ENCODE results near the gene RDH5. TPM values are rescaled to one million over a fixed set of nuclear protein-coding genes. Genes with fewer than 3 reads are reported as not detected.

Gene RDH5
- polyA plus RNA-seq, 1 donor from 2014 or later, result 3.4 TPM

- Histone ChIP-seq H4K20me1 (ENCODE audit: insufficient read depth) (no peaks in the 10 kb centered on the region), H3K4me2 (ENCODE audit: low read length) (no peak overlapping the region), H3K79me2 (replicated peaks; ENCODE audit: insufficient read depth, low read length) (peaks cover 17% of the 10 kb centered on the region), H3K4me3 (ENCODE audit: low read length) (no peak overlapping the region), H3K27ac (ENCODE audit: low read length) (no peak overlapping the region), H3K27me3 (ENCODE audit: insufficient read depth, low read depth, low read length) (no peaks in the 10 kb centered on the region), H3F3A (ENCODE audit: insufficient read depth, low read length, poor library complexity, severe bottlenecking) (no peaks in the 10 kb centered on the region), H3K36me3 (ENCODE audit: insufficient read depth, low read length) (peaks cover 3% of the 10 kb centered on the region), H3K9ac (ENCODE audit: low read length) (no peak overlapping the region), H2AFZ (ENCODE audit: low read depth, low read length) (no peak overlapping the region), H3K9me2 (ENCODE audit: insufficient read depth, low read length) (no peaks in the 10 kb centered on the region), H3K9me3 (ENCODE audit: low read length) (no peaks in the 10 kb centered on the region)
- no peak for TF ChIP-seq MXI1 (conservative IDR thresholded peaks at IDR 0.05; ENCODE audit: poor library complexity, severe bottlenecking)
- peak; percentile 54 for TF ChIP-seq SMC3 (conservative IDR thresholded peaks at IDR 0.05; ENCODE audit: poor library complexity)
- TF ChIP-seq RAD21 (conservative IDR thresholded peaks at IDR 0.05), result peak; percentile 58
- TF ChIP-seq EZH2 (IDR thresholded peaks at IDR 0.05; ENCODE audit: borderline replicate concordance, insufficient read depth, low read length, poor library complexity, severe bottlenecking), result no peak
- peak; percentile 67 for TF ChIP-seq CTCF (IDR thresholded peaks at IDR 0.05; ENCODE audit: poor library complexity, severe bottlenecking)
These were observed 4.2 kb downstream of the RDH5 start for GRCh38 chr12:55724226-55724939.

GRCh38 chr12:55724940-55725309 lies 4.7 kb downstream of the RDH5 start:
- no peak overlapping the region for H3K27ac ChIP-seq (ENCODE audit: low read length)
- H3K4me2 ChIP-seq (ENCODE audit: low read length), result no peak overlapping the region
- H2AFZ ChIP-seq (ENCODE audit: low read depth, low read length), result no peak overlapping the region
- H3K9me2 ChIP-seq (ENCODE audit: insufficient read depth, low read length), result no peaks in the 10 kb centered on the region
- no peak overlapping the region for H3K4me3 ChIP-seq (ENCODE audit: low read length)
- no peaks in the 10 kb centered on the region for H3F3A ChIP-seq (ENCODE audit: insufficient read depth, low read length, poor library complexity, severe bottlenecking)
- no peaks in the 10 kb centered on the region for H3K27me3 ChIP-seq (ENCODE audit: insufficient read depth, low read depth, low read length)
- peaks cover 17% of the 10 kb centered on the region for H3K79me2 ChIP-seq (replicated peaks; ENCODE audit: insufficient read depth, low read length)
- H4K20me1 ChIP-seq (ENCODE audit: insufficient read depth), result no peaks in the 10 kb centered on the region
- no peak for TF ChIP-seq EP300 (conservative IDR thresholded peaks at IDR 0.05; ENCODE audit: poor library complexity, severe bottlenecking)
- peak; percentile 25 for TF ChIP-seq CTCF (IDR thresholded peaks at IDR 0.05; ENCODE audit: poor library complexity, severe bottlenecking)
- no peaks in the 10 kb centered on the region for H3K9me3 ChIP-seq (ENCODE audit: low read length)
- H3K36me3 ChIP-seq (ENCODE audit: insufficient read depth, low read length), result peaks cover 3% of the 10 kb centered on the region
- no peak overlapping the region for H3K9ac ChIP-seq (ENCODE audit: low read length)

GRCh38 chr12:55725556-55725955 lies 5.4 kb downstream of the RDH5 start:
- peaks cover 3% of the 10 kb centered on the region for H3K36me3 ChIP-seq (ENCODE audit: insufficient read depth, low read length)
- H3K4me2 ChIP-seq (ENCODE audit: low read length), result no peak overlapping the region
- no peak overlapping the region for H2AFZ ChIP-seq (ENCODE audit: low read depth, low read length)
- no peaks in the 10 kb centered on the region for H3K9me2 ChIP-seq (ENCODE audit: insufficient read depth, low read length)
- no peak overlapping the region for H3K4me3 ChIP-seq (ENCODE audit: low read length)
- H3K79me2 ChIP-seq (replicated peaks; ENCODE audit: insufficient read depth, low read length), result peaks cover 17% of the 10 kb centered on the region
- H3K27ac ChIP-seq (ENCODE audit: low read length), result no peak overlapping the region
- H3K27me3 ChIP-seq (ENCODE audit: insufficient read depth, low read depth, low read length), result no peaks in the 10 kb centered on the region
- H4K20me1 ChIP-seq (ENCODE audit: insufficient read depth), result no peaks in the 10 kb centered on the region
- H3K9ac ChIP-seq (ENCODE audit: low read length), result no peak overlapping the region
- no peaks in the 10 kb centered on the region for H3K9me3 ChIP-seq (ENCODE audit: low read length)
- no peaks in the 10 kb centered on the region for H3F3A ChIP-seq (ENCODE audit: insufficient read depth, low read length, poor library complexity, severe bottlenecking)
- no peak for TF ChIP-seq POLR2AphosphoS5 (IDR thresholded peaks at IDR 0.05)
- TF ChIP-seq SMC3 (conservative IDR thresholded peaks at IDR 0.05; ENCODE audit: poor library complexity), result no peak
- no peak for TF ChIP-seq CTCF (IDR thresholded peaks at IDR 0.05; ENCODE audit: poor library complexity, severe bottlenecking)
- TF ChIP-seq REST (IDR thresholded peaks at IDR 0.05; ENCODE audit: borderline replicate concordance), result no peak
- TF ChIP-seq RAD21 (conservative IDR thresholded peaks at IDR 0.05), result no peak
- no peak for TF ChIP-seq MXI1 (conservative IDR thresholded peaks at IDR 0.05; ENCODE audit: poor library complexity, severe bottlenecking)
- TF ChIP-seq TAF1 (IDR thresholded peaks at IDR 0.05; ENCODE audit: low read depth), result no peak
- no peak for TF ChIP-seq EP300 (conservative IDR thresholded peaks at IDR 0.05; ENCODE audit: poor library complexity, severe bottlenecking)

Data from neural cell (in vitro differentiated cells).